ENCODE measurements around the gene OGFOD3.

GRCh38 chr17:82449883-82450356 is 31.5 kb upstream of the OGFOD3 start:
- TF ChIP-seq CTCF (IDR thresholded peaks at IDR 0.05 in 2 of 3, conservative IDR thresholded peaks at IDR 0.05 in 1 of 3; ENCODE audit: borderline replicate concordance in 1 of 3, insufficient read depth in 1 of 3, low read depth in 2 of 3, low read length in 2 of 3) (no peak), REST (IDR thresholded peaks at IDR 0.05; ENCODE audit: low read depth) (no peak), POLR2A (IDR thresholded peaks at IDR 0.05; ENCODE audit: borderline replicate concordance, extremely low read depth, insufficient read depth, insufficient read length) (no peak), POLR2AphosphoS5 (IDR thresholded peaks at IDR 0.05; ENCODE audit: low read depth, low read length) (no peak), EZH2phosphoT487 (IDR thresholded peaks at IDR 0.05; ENCODE audit: borderline replicate concordance) (no peak), JUND (IDR thresholded peaks at IDR 0.05) (no peak), EZH2 (IDR thresholded peaks at IDR 0.05) (no peak), ZFX (IDR thresholded peaks at IDR 0.05) (no peak), SRF (IDR thresholded peaks at IDR 0.05; ENCODE audit: low read depth) (no peak), SIN3A (IDR thresholded peaks at IDR 0.05; ENCODE audit: low read depth) (no peak), RAD21 (IDR thresholded peaks at IDR 0.05; ENCODE audit: low read depth) (no peak), ELF1 (IDR thresholded peaks at IDR 0.05; ENCODE audit: borderline replicate concordance, low read depth) (no peak), SP1 (IDR thresholded peaks at IDR 0.05; ENCODE audit: low read depth) (no peak), CEBPB (IDR thresholded peaks at IDR 0.05; ENCODE audit: low read depth) (no peak)

Measured in HCT116 (cell line).